ENCODE data around the gene TSFM.

GRCh38 chr12:57829025-57829777, 46.6 kb downstream of the TSFM start:
- TF ChIP-seq MYC (CRISPR knock-in tag; IDR thresholded peaks at IDR 0.05; ENCODE audit: borderline replicate concordance), result no peak
- no peak for TF ChIP-seq HINFP (CRISPR knock-in tag; IDR thresholded peaks at IDR 0.05; ENCODE audit: low read depth)
- TF ChIP-seq, protein P1, sequence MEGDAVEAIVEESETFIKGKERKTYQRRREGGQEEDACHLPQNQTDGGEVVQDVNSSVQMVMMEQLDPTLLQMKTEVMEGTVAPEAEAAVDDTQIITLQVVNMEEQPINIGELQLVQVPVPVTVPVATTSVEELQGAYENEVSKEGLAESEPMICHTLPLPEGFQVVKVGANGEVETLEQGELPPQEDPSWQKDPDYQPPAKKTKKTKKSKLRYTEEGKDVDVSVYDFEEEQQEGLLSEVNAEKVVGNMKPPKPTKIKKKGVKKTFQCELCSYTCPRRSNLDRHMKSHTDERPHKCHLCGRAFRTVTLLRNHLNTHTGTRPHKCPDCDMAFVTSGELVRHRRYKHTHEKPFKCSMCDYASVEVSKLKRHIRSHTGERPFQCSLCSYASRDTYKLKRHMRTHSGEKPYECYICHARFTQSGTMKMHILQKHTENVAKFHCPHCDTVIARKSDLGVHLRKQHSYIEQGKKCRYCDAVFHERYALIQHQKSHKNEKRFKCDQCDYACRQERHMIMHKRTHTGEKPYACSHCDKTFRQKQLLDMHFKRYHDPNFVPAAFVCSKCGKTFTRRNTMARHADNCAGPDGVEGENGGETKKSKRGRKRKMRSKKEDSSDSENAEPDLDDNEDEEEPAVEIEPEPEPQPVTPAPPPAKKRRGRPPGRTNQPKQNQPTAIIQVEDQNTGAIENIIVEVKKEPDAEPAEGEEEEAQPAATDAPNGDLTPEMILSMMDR (CRISPR knock-in tag; IDR thresholded peaks at IDR 0.05), result no peak
- TF ChIP-seq SIN3A (IDR thresholded peaks at IDR 0.05; ENCODE audit: borderline replicate concordance, low read depth, low read length), result no peak
- no peak for TF ChIP-seq EP300 (IDR thresholded peaks at IDR 0.05; ENCODE audit: low read depth in 2 of 2, low read length in 2 of 2)
- no peak for TF ChIP-seq EP300 (CRISPR knock-in tag; IDR thresholded peaks at IDR 0.05; ENCODE audit: borderline replicate concordance)
- no peak for TF ChIP-seq ZNF333 (CRISPR knock-in tag; IDR thresholded peaks at IDR 0.05; ENCODE audit: borderline replicate concordance)
- TF ChIP-seq ZSCAN30 (CRISPR knock-in tag; IDR thresholded peaks at IDR 0.05), result no peak
- TF ChIP-seq POLR2A (IDR thresholded peaks at IDR 0.05; ENCODE audit: insufficient read depth in 1 of 2, low read depth in 2 of 2, low read length in 2 of 2), result no peak
- TF ChIP-seq, protein P2, sequence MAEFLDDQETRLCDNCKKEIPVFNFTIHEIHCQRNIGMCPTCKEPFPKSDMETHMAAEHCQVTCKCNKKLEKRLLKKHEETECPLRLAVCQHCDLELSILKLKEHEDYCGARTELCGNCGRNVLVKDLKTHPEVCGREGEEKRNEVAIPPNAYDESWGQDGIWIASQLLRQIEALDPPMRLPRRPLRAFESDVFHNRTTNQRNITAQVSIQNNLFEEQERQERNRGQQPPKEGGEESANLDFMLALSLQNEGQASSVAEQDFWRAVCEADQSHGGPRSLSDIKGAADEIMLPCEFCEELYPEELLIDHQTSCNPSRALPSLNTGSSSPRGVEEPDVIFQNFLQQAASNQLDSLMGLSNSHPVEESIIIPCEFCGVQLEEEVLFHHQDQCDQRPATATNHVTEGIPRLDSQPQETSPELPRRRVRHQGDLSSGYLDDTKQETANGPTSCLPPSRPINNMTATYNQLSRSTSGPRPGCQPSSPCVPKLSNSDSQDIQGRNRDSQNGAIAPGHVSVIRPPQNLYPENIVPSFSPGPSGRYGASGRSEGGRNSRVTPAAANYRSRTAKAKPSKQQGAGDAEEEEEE (CRISPR knock-in tag; IDR thresholded peaks at IDR 0.05; ENCODE audit: borderline replicate concordance), result no peak
- TF ChIP-seq, protein P3, sequence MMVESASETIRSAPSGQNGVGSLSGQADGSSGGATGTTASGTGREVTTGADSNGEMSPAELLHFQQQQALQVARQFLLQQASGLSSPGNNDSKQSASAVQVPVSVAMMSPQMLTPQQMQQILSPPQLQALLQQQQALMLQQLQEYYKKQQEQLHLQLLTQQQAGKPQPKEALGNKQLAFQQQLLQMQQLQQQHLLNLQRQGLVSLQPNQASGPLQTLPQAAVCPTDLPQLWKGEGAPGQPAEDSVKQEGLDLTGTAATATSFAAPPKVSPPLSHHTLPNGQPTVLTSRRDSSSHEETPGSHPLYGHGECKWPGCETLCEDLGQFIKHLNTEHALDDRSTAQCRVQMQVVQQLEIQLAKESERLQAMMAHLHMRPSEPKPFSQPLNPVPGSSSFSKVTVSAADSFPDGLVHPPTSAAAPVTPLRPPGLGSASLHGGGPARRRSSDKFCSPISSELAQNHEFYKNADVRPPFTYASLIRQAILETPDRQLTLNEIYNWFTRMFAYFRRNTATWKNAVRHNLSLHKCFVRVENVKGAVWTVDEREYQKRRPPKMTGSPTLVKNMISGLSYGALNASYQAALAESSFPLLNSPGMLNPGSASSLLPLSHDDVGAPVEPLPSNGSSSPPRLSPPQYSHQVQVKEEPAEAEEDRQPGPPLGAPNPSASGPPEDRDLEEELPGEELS (CRISPR knock-in tag; IDR thresholded peaks at IDR 0.05), result no peak
- no peak for TF ChIP-seq TCF7 (IDR thresholded peaks at IDR 0.05; ENCODE audit: low read depth)
